Transverse colon (tissue), 4 donors: Measurements from ENCODE around the gene CDCA8.

ENCODE experiments used
- CTCF ChIP-seq, 5 experiments: fragments of 200-600 bp in 3 of 5; fragments of 450-650 bp in 2 of 5; sonication (generic) in 3 of 5; IDR thresholded peaks; 1 replicate in 2 of 5; 2 replicates in 3 of 5; pipeline ENCODE4 v1.5.1; 2016 to 2017; ENCODE audit warnings: antibody characterized with exemption in 5 of 5, inconsistent platforms in 3 of 5, mild to moderate bottlenecking in 2 of 5, moderate library complexity in 1 of 5
- EP300 ChIP-seq: sonication (generic); formaldehyde crosslinking; IDR thresholded peaks from one replicate; pipeline ENCODE4 v1.6.1; 2017; ENCODE audit warnings: antibody characterized with exemption, low read depth
- POLR2A ChIP-seq: fragments of 450-650 bp; IDR thresholded peaks from one replicate; pipeline ENCODE4 v1.6.1; 2016; ENCODE audit warnings: antibody characterized with exemption, mild to moderate bottlenecking, moderate library complexity
- POLR2AphosphoS5 ChIP-seq, 3 donors: sonication (generic); formaldehyde crosslinking; IDR thresholded peaks; one replicate each; pipeline ENCODE4 v1.6.1; 2016; ENCODE audit warnings: antibody characterized with exemption in 3 of 3

GRCh38 chr1:37667023-37667671 is 25.2 kb upstream of the CDCA8 start:
- TF ChIP-seq CTCF (IDR thresholded peaks at IDR 0.05) = no peak
- TF ChIP-seq POLR2AphosphoS5 (IDR thresholded peaks at IDR 0.05) = no peak
- TF ChIP-seq POLR2A = no peak
- no peak for TF ChIP-seq EP300
